NCI-H1105 treated with DMSO at 0.1 percent for 48 hours (cell line): ENCODE data around the gene MLC1.
A peak's percentile ranks its signal among the peaks of the same experiment; 100 is the strongest.

ENCODE experiments used
- DNase-seq: peaks from one replicate; lab custom pipeline; 2025; lab: John Stamatoyannopoulos, UW

MLC1 gene

DNA sequence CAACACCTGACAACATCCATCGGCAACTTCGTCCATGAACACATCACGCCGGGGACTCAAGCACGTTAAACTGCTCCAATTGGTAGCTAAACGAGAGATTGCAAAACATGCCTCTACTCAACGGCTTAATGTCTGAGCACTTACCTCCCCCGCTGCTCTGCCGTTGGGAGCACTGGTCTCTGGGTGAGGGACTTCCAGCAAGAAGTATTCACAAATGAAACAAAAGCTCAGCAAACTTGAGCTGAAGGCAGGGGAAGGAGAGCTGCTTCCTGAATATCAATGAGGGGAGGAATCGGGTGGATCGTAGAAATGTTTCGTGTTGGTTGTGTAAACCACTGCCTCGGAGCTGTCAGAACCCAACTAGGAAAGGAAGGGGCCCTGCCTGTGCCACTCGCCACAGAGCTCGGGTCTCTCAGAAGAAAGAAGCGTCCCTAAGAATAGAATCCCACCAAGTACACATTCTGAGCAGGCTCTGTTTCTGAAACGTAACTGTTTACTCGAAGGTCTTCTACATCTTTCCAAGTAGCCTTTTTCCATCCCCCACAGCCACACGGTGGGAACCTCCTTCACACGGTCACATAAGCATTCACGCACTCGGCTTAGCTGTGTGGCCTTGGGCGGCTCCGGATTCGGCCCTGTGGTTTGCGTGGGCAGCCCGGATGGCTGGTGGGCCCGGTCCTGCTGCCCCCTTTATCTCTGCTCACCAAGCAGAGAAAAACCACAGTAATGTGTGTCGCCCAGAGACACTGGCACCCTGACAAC lies at the start of gene MLC1:
Gene MLC1, minus strand, starts transcription at position 216 of the 762 bp plus-strand sequence. CDS start 524 bp downstream, outside the sequence.
- no peak for DNase-seq

DNA sequence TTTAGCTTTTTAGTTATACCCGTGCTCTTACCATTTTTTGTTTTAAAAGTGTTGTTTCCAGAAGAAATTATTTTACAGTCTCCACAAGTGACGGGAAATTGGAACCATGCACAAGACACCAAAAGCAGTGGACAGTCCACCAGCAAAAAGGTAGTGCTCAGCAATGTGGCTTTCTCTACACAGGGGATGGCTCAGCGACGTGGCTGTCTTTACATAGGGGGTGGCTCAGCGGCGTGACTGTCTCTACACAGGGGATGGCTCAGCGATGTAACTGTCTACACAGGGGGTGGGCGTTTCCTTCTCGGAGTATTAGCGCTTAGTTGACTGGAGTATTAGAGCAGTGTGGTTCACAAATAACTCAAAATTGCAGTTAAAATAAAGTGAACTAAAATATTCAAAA lies 49.3 kb upstream of the MLC1 start:
- no peak for DNase-seq

DNA sequence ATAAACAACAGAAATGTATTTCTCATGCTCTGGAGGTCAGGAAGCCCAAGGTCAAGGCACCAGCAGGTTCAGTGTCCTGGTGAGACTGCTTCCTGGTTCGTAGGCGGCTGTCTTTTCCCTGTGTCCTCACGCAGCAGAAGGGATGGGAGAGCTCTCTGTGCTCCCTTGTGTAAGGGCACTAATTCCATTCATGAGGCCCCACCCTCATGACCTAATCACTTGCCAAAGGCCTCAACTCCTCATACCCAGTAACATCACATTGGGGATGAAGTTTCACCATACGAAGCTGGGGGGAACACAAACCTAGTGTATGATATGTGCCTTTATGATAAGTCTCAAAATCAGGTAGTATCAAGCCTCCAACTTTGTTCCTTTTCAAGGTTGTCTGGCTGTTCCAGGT lies 46.7 kb upstream of the MLC1 start:
- DNase-seq = no peak

DNA sequence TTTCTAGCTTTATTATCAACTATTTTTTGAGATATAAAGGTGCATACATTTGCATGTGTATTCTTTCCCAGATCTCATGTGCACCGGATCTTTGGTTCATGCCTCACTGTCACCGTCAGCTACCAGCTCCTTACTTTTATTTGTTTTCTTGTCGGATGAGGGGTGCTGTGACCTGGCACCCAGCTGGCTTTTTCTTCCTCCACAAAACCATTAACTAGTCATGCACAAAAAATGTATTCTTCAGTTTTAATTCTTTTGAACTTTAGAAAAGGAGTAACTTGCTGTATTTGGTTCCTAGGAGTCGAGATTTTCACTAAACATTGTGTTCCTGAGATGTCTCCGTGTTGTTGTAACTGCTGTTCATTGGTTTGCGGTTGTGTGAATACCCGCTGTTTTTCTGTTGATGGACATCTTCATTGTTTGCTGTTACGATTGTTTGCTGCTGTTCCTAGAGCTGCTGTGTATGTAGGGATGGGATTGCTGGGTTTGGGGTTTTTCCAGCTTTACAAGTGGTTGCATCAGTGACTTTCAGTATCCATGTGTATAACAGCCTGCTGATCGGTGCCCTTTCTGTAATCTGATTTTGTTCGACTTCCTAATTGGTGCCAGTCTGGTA lies 44.0 kb upstream of the MLC1 start:
- DNase-seq = no peak

DNA sequence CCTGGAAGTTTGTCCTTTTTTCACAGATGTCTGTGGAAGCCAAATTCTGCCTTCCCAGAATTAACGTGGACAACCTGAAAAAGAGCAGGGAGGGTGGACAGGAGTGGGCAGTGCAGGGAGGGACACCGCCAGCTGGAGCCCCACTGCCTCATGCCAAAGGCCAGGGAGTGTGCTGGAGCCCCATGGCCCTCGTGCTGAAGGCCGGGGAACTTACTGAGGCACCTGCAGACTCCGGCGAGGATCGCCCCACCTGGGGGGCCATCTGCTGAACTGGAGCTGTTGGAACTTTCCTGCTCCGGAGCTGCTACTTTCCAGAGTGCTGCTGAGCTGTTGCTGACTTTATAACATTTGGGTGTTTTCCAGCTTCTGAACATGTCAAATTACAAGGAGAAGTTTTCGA lies 39.8 kb upstream of the MLC1 start:
- DNase-seq = no peak

DNA sequence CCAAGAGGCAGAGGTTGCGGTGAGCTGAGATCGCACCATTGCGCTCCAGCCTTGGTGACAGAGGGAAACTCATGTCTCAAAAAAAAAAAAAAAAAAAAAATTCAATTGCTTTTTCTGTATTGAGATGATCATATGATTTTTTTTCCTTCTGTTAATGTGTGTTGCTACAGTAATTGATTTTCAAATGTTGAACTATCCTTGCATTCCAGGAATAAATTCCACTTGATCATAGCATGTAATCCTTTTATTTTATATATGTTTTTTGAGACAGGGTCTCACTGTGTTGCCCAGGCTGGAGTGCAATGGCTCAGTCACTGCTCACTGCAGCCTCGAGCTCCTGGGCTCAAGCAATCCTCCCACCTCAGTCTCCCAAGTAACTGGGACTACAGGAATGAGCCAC lies 37.9 kb upstream of the MLC1 start:
- DNase-seq = no peak

DNA sequence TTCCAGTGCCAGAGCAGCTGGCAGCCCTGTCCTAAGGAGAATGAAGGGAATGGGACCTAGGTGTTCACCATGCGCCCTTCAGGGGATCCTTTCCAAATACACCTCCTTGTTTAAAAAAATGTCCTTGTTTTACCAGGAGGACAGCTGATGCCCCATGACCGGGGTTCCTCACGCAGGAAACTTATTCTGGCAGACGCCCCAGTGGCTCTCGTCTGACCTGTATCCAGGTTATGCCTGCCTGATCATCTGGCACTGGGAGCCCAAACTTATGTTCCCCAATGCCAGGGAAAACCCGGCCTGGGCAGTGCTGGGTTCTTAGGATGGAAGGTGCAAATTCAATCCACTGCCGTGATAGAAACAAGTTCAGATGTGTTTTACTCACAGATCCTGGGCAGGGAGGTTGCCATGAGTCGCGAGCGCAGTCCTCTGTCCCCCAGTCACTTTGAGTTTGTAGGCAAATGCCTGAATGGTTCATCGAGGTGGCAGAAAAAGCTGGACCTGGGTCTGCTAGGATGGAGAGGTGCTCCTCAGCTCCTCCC lies 36.0 kb upstream of the MLC1 start:
- DNase-seq = no peak

DNA sequence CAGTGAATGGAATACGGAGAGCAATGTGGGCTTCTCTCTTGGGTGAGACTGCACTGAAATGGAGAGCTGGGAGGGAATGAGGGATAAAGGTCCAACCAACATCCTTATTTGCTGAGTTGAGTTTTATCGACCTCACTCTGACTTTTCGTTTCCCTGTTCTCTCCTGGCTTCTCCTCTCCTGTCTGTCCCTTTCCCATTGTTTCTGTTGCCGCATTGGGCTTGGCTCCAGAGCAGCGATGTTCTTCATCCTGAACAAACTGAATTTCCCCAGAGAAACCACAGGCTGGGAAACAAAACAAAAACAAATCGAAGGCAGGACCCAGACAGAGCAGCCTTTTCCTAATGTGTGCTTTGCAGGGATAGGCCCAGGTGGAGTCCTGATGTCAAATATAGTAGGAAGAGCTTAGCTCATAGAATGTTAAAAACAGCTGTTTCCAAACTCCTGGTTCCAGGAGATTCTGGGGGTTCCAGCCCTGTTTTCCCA lies 34.6 kb upstream of the MLC1 start:
- DNase-seq = no peak

DNA sequence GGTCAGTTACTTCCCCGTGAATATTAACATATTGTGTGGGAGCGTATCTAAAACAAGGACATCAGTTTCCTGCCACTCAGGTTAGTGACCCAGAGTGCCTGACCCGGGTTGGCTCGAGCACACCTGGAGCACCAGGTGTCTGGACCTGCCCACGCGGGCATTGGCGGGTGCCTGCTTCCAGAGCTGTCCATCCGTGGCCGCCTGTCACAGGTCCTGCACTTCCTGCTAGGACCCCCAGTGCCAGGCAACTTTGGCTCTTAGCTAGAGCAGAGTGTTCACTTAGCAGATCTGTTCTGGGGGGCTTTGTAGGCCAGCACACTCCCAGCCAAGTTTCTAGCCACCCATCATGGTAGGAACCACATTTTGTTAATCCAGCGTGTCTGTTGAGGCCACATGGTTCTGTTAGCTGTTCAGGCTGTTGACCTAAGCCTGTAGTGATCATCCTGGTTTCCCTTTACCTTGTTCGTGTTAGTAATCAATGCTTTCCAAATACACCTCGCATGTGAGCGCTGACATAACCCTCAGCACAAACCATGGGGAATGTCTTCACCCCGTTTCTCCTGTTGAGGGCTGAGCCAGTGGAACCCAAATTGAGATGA lies 34.0 kb upstream of the MLC1 start:
- no peak for DNase-seq

DNA sequence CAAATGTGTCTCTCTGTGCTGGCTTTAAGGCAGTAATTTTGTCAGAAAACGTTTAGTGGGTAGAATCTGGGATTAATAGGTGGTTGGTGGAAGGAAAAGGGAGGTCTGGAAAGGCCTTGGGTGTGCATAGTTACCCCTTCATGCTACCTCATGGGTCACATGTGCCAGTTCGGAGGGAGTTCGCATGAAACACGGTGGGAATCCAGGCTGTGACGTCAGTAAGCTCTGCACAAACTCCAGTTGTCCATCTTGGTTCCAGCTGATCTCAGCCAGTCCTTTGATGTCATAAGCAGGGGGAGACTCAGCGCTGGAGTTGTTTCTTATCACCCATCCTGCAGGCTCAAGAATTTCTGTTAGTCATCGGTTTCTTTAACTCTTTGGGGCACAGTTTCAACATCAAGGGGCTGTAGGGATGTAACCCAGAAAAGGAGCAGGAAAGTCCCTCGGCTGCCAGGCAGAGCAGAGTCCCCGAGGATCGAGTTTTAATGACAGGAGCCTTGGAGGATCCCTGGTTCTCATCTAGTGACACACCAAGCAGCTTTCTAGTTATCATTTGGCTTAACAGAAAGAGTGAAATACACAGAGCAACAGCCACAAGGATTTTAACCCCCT lies 33.4 kb upstream of the MLC1 start:
- no peak for DNase-seq

DNA sequence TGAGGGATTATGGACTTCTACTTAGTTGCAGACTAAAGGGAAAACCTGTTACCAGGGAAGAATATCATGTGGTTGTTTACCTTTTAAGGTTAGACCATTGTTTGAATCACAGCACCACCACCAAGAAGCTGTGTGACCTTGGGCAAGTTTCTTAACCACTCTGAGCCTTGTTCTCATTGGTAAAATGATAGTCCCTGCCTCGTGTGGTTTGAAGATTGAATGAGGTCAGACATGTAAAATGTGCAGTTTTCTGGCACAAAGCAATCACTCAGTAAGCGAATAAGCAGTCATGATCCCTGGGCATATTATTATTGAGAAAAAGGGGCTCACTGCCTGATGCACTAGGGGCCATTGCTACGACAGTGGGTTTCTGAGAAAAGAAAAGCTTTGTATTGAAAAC lies 32.9 kb upstream of the MLC1 start:
- no peak for DNase-seq

DNA sequence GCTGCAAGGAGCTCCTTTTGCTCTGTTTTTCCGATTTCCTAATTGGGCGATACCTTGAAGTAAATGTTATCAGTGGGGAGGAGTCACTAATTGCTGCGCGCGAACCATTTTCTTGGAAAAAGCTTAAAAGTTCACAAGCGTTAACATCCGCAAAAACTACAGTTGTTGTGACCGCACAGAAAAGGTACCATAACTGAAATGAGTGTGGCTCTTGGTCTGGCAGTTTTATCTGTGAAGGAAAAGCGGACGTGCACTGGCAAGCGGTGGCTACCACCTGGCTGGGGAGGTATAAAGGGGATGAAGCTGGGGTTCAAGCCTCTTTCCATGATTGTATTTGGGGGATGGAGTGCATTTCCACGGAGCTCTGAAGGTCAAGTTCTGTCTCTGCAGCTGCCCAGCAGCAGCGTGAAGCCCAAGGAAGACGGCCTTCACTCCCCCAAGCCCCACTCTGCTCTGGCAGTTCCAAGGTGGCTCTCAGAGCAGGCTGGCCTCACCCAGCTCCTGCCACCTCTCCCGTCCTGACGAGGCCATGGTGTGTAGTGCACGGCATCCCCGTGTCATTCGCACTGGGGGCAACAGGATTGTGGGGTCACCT lies 32.0 kb upstream of the MLC1 start:
- DNase-seq = no peak

DNA sequence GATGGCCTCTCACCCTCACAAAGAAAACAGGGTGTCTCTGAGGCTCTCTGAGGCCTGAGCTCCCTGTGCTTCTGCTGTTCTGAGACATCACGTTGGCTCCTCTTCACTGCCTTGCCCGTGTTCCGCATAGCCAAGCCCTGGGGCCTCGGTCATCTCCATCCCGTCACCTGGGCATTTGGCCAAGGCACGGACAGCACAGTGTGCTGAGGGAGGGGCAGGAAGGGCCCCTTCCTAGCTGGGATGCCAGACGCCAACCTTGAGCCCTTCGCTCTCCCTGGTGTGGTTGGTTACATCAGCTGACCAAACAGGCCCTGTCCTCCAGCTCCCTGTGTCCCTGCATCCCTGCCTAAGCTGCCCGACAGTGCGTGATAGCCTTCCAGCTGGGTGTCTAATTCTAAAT lies 30.5 kb upstream of the MLC1 start:
- no peak for DNase-seq

DNA sequence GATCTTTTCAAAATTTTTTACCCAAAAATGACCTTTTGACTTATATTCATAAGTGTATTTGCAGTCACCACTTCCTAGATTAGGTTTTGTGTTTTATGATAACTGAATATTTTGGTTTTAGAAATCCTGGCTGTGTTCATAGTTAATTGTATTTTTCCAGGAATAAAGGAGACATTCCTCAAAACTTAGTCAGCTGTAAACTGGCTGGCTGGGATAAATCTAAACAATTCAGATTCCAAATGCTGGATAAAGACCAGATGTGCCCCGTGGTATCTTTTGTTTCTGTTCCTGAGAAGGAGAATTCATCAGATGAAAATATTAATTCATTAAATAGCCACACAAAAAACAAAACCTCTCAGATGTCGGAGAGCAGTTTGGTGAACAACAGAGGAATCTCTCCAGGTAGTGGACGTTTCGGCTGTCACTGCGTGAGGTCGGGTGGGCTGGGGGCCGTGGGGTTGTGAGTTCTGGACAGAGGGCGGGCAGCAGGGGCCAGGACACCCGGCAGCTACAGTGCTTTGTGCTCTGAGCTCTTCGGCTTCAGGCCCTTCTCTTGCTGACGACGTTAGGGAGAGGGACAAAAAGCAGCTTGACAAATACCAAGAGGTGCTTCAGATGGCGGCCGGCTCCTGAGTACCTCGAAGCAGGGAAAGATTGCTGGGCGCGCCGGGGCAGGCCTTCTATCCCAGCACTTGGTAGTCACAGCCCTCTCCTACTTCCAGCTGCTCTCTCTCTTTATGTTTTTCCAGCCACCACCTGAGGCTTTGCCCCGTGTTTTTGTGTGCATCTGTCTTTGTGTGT lies 29.2 kb upstream of the MLC1 start:
- peak; percentile 53 for DNase-seq

DNA sequence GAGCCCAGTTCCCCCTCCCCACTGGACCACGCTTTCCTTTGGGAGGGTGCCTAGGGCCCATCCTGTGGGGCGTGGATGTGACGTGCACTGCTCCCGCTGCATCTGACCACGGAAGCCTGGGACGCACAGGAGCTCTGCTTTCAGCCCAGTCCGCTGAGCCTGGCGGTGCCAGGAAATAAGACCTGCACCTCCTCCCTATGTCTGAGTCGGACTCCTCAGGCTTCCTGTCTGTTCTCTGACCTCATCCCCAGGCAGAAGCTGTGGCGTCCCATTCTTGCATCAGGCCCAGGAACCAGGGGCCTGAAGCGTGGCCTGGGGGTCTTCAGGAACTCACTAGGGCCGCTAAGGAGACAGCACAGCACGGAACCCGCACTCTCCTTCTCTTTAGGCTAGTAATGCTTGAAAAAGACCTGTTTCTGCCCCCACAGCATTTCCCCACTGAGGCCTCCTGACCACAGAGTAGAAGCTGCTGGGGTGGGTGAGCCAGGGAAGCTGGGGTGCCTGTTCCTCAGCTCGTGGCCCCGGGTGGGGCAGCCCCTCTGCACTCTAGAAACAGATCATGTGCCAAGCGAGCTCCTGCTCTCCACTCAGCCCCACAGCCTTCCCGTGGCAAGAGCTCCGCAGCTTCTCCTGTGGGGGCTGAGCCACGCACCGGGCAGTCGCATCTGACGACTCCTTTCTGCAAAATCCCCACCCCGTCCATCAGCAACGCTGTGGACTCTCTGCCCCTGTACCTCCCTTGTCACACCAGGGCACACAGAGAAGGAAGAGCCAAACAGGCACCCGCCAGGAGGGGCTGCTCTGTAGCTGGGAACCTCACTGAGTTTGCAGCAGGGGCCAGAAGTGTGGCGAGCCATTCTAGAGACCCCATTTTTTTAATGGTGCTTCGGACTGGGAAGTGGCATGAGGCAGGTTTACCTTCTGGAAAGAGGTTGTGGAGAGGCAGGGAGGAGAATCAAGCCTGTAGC lies 27.2 kb upstream of the MLC1 start:
- no peak for DNase-seq

DNA sequence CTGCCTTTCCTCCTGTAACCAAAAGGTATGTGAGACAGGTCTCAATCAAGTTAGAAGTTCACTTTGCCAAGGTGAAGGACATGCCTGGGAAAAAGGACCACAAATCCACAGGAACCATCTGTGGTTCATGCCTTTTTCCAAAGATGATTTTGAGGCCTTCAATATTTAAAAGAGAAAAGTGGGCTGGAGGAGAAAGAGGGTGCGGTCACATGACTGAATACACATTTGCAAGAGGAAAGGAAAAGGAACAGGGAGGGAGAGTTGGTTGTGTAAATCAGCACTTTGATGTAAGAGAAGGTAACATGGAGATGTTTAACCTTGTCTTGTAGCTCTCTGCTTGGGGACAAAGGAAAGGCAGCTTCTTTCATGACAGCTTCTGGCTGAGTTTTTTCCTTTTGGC lies 25.8 kb upstream of the MLC1 start:
- no peak for DNase-seq

DNA sequence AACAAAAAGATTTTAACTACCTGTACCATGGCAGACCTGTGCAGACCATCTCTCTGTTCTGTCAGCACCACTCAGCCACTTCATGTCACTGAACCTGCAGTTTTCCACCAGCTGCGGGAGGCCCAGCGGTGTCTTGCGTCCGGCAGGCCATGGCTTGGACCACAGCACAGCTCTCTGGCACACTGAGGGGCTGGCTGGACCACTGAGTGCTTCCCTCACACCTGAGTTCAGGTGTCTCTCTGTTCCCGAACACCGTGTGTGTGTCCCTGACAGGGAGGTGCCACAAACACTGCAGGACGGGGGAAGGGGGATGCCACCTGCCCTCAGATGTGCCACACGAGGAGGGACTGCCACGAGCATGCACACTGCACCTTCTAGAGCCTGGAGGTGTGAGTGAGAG lies 22.3 kb upstream of the MLC1 start:
- DNase-seq = no peak

DNA sequence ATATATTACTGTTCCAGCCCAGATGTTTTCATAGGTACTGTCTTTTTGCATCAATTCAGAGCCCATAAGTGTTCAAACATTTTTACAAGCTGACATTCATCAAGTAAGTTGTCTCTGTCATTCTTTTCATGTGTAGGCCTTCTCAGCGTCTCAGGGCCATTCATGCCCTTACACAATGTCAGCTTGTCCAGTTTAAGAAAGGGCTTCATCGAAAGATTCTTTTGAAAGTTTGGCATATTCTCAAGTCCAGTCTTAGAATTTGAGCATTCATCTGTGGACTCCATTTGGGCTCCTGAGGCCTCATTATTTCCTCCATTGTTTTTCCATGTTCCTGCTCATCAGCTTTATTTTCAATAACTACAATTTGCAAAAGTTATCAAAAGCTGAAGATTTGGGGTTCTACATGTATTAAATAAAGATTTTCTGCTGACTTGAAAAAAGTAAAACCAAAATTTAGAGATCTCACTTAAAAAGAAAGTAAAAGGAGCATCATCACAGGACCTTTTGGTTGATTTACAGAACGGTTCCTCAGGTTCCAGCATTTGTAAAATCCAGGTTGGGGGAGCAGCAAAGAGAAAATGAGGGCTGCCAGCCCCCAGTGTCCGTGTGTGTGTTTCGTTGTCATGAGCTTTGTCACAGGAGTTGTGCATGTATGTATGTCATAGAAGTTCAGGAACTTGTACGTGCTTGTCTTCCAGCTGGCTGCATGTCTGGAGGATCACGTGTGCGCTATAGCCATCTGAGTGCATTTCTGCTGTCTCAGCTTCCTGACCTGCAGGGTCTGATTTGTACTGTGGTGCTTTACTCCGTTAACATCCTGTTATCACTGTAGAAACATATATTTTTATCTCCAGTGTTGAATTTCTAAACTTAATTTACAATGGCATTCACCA lies 20.2 kb upstream of the MLC1 start:
- no peak for DNase-seq

DNA sequence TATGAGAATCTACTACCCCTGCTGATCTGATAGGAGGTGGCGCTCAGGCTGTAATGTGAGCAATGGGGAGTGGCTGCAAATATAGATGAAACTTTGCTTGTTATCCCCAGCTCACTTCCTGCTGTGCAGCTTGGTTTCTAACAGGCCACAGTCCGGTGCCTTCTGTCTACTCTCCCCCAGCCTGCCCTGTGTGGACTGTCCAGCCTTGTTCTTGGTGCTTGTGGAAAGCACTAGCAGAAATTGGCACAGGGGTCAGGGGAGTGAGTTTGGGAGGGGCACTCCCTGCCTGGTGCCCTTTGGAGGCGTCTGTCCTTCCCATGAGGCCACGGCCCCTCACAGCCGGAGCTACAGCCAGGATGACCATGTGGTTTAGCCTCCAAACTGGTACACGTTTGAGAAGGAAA lies 18.9 kb upstream of the MLC1 start:
- DNase-seq = no peak
